ENCODE measurements around the gene FLNB. TPM values are rescaled to one million over a fixed set of nuclear protein-coding genes. Genes with fewer than 3 reads are reported as not detected.

The FLNB gene
- total and polyA plus RNA-seq, 2 of the 13 experiments (the other 11 are each of a cell fraction or from before 2014, with no cell fraction given) = 106 to 130 TPM

DNA sequence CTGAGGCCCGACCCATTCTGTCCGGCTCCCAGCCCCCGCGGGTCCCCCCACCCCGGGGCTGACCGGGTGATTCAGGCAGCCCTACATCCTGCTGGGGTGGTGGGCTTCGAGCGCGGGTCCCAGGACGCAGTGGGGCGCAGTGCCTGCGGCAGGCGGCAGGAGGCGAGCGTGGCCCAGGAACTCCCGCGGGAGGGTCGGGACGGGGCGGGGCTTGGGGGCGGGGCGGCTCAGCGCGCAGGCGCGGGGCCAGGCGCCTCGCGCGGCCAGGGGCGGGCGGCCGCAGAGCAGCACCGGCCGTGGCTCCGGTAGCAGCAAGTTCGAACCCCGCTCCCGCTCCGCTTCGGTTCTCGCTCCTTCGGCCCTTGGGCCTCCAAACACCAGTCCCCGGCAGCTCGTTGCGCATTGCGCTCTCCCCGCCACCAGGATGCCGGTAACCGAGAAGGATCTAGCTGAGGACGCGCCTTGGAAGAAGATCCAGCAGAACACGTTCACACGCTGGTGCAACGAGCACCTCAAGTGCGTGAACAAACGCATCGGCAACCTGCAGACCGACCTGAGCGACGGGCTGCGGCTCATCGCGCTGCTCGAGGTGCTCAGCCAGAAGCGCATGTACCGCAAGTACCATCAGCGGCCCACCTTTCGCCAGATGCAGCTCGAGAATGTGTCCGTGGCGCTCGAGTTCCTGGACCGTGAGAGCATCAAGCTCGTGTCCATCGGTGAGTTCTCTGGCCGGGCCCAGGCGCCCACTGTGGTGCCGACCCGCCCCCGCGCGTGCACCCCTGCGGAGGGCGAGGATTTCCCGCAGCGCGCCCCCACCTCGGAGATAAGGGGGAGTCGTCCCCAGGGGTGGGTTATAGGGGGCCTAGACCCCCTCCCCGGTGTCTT, at the start of gene FLNB (continued):
- 0 out of 2 replicates have a peak, but pooled peaks have one; percentile 40 for TF ChIP-seq ZBED4 (CRISPR knock-in tag; IDR thresholded peaks at IDR 0.05; ENCODE audit: borderline replicate concordance)
- TF ChIP-seq ZNF782 (CRISPR knock-in tag; IDR thresholded peaks at IDR 0.05; ENCODE audit: borderline replicate concordance) = no peak
- no peak; the same call in 1 of the 2 replicates for TF ChIP-seq RFX5 (IDR thresholded peaks at IDR 0.05; ENCODE audit: low read depth, low read length)
- TF ChIP-seq SCMH1 (CRISPR knock-in tag; IDR thresholded peaks at IDR 0.05; ENCODE audit: borderline replicate concordance) = no peak
- 0 out of 2 replicates have a peak, but pooled peaks have one; percentile 34 for TF ChIP-seq ZBTB44 (CRISPR knock-in tag; IDR thresholded peaks at IDR 0.05)
- TF ChIP-seq SYNCRIP (IDR thresholded peaks at IDR 0.05; ENCODE audit: insufficient read depth, low read depth, low read length) = no peak
- TF ChIP-seq HOXA3 (CRISPR knock-in tag; IDR thresholded peaks at IDR 0.05) = peak; percentile 66
- TF ChIP-seq ZNF766 (CRISPR knock-in tag; IDR thresholded peaks at IDR 0.05; ENCODE audit: borderline replicate concordance) = no peak
- TF ChIP-seq STAT6 (CRISPR knock-in tag; IDR thresholded peaks at IDR 0.05; ENCODE audit: borderline replicate concordance) = no peak
- TF ChIP-seq, protein P1, sequence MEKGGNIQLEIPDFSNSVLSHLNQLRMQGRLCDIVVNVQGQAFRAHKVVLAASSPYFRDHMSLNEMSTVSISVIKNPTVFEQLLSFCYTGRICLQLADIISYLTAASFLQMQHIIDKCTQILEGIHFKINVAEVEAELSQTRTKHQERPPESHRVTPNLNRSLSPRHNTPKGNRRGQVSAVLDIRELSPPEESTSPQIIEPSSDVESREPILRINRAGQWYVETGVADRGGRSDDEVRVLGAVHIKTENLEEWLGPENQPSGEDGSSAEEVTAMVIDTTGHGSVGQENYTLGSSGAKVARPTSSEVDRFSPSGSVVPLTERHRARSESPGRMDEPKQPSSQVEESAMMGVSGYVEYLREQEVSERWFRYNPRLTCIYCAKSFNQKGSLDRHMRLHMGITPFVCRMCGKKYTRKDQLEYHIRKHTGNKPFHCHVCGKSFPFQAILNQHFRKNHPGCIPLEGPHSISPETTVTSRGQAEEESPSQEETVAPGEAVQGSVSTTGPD (CRISPR knock-in tag; IDR thresholded peaks at IDR 0.05) = no peak
- TF ChIP-seq MED13 (CRISPR knock-in tag; IDR thresholded peaks at IDR 0.05) = peak; percentile 43; the same call in 1 of the 2 replicates
- TF ChIP-seq SIN3A (IDR thresholded peaks at IDR 0.05; ENCODE audit: borderline replicate concordance, low read depth, low read length) = no peak
- TF ChIP-seq NFE2L2 (IDR thresholded peaks at IDR 0.05; ENCODE audit: low read length) = no peak
- TF ChIP-seq CEBPB (IDR thresholded peaks at IDR 0.05; ENCODE audit: borderline replicate concordance, low read depth, low read length) = no peak
- TF ChIP-seq ZNF446 (CRISPR knock-in tag; IDR thresholded peaks at IDR 0.05) = no peak
- peak; percentile 86 for TF ChIP-seq ZFP91 (CRISPR knock-in tag; IDR thresholded peaks at IDR 0.05; ENCODE audit: borderline replicate concordance)
